ENCODE data around the gene MCAT. TPM values are rescaled to one million over a fixed set of nuclear protein-coding genes. Genes with fewer than 3 reads are reported as not detected.

The MCAT gene
- total RNA-seq, 1 donor from 2014 or later, result 24.0 TPM

DNA sequence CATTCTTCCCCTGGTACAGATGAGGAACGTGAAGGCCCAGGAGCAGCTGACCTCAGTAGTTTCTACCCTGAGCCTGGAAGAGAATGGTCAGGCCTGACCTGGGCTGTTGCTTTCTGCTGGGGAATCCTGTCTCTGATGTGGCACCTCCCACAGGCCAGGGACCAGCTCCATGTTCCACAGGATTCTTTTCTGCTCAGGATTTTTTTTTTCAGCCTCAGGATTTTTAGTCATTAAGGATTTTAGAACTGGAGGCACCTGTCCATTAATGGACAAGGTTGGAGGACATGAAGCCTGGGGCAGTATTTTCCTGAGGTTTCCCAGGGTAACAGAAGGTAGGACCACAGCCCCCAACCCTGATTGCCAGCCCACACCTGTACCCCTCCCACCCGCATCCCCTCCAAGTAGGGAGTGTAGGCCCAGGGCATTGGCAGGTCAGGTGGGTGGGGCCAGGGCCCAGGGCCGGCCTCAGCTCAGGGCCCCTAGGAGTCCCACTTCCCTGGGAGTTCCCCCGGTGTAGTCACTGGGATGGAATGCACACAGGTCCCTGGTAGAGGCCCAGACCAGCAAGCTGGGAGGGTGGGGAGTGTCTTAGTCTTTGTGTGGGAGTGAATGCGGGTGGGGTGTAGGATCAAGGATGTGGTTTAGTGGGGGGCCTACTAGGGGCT is 16.6 kb downstream of the MCAT start:
- Mint-ChIP-seq H3K9me3 (no peaks in the 10 kb centered on the region), H3K4me1 (ENCODE audit: unreplicated experiment) (no peaks in the 10 kb centered on the region), H3K27me3 (no peaks in the 10 kb centered on the region), H3K36me3 (no peaks in the 10 kb centered on the region), H3K4me3 (peak overlapping the region; percentile 60), H3K27ac (peak overlapping the region; percentile 94)
- DNase-seq (ENCODE audit: extremely low spot score, unreplicated experiment), result no peak
- TF ChIP-seq, protein P1, sequence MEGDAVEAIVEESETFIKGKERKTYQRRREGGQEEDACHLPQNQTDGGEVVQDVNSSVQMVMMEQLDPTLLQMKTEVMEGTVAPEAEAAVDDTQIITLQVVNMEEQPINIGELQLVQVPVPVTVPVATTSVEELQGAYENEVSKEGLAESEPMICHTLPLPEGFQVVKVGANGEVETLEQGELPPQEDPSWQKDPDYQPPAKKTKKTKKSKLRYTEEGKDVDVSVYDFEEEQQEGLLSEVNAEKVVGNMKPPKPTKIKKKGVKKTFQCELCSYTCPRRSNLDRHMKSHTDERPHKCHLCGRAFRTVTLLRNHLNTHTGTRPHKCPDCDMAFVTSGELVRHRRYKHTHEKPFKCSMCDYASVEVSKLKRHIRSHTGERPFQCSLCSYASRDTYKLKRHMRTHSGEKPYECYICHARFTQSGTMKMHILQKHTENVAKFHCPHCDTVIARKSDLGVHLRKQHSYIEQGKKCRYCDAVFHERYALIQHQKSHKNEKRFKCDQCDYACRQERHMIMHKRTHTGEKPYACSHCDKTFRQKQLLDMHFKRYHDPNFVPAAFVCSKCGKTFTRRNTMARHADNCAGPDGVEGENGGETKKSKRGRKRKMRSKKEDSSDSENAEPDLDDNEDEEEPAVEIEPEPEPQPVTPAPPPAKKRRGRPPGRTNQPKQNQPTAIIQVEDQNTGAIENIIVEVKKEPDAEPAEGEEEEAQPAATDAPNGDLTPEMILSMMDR (conservative IDR thresholded peaks at IDR 0.05), result no peak

- Mint-ChIP-seq H3K27me3 (peaks cover 3% of the 10 kb centered on the region), H3K36me3 (no peaks in the 10 kb centered on the region), H3K4me1 (ENCODE audit: unreplicated experiment) (peaks cover 8% of the 10 kb centered on the region), H3K4me3 (no peak overlapping the region), H3K9me3 (no peaks in the 10 kb centered on the region), H3K27ac (peak overlapping the region; percentile 64)
- DNase-seq (ENCODE audit: extremely low spot score, unreplicated experiment), result no peak
- TF ChIP-seq, protein P1 (conservative IDR thresholded peaks at IDR 0.05), result no peak
Observed at GRCh38 chr22:43118953-43119458, 24.2 kb downstream of the MCAT start.

GRCh38 chr22:43118024-43118849 is 25.0 kb downstream of the MCAT start:
- H3K4me1 Mint-ChIP-seq (ENCODE audit: unreplicated experiment), result peaks cover 14% of the 10 kb centered on the region
- TF ChIP-seq, protein P1 (conservative IDR thresholded peaks at IDR 0.05), result no peak
- DNase-seq (ENCODE audit: extremely low spot score, unreplicated experiment), result no peak
- peaks cover 9% of the 10 kb centered on the region for H3K27me3 Mint-ChIP-seq
- H3K4me3 Mint-ChIP-seq, result no peak overlapping the region
- H3K9me3 Mint-ChIP-seq, result no peaks in the 10 kb centered on the region
- peak overlapping the region; percentile 64 for H3K27ac Mint-ChIP-seq
- H3K36me3 Mint-ChIP-seq, result no peaks in the 10 kb centered on the region

- peaks cover 16% of the 10 kb centered on the region for H3K27me3 Mint-ChIP-seq
- TF ChIP-seq, protein P1 (conservative IDR thresholded peaks at IDR 0.05), result no peak
- no peaks in the 10 kb centered on the region for H3K36me3 Mint-ChIP-seq
Observed at GRCh38 chr22:43116932-43117331, 26.3 kb downstream of the MCAT start.

GRCh38 chr22:43114958-43115357 is 28.2 kb downstream of the MCAT start:
- Mint-ChIP-seq H3K36me3 (no peaks in the 10 kb centered on the region), H3K9me3 (no peaks in the 10 kb centered on the region), H3K4me1 (ENCODE audit: unreplicated experiment) (peaks cover 24% of the 10 kb centered on the region), H3K27me3 (peaks cover 28% of the 10 kb centered on the region), H3K27ac (no peak overlapping the region), H3K4me3 (no peak overlapping the region)
- DNase-seq (ENCODE audit: extremely low spot score, unreplicated experiment), result no peak
- TF ChIP-seq, protein P1 (conservative IDR thresholded peaks at IDR 0.05), result no peak

More at GRCh38 chr22:43116932-43117331, 26.3 kb downstream of the MCAT start:
- no peak for DNase-seq (ENCODE audit: extremely low spot score, unreplicated experiment)
- H3K4me3 Mint-ChIP-seq, result no peak overlapping the region
- H3K27ac Mint-ChIP-seq, result no peak overlapping the region
- no peaks in the 10 kb centered on the region for H3K9me3 Mint-ChIP-seq
- H3K4me1 Mint-ChIP-seq (ENCODE audit: unreplicated experiment), result peaks cover 20% of the 10 kb centered on the region

Data from type B pancreatic cell (in vitro differentiated cells).